Nephron (organoid): Measurements from ENCODE around the gene FAM117B.

Source experiments
- H3K27ac Mint-ChIP-seq, 3 experiments: 2 replicates each; pipeline ENCODE4 v1.8.0; 2020; ENCODE audit warnings: mixed read lengths in 3 of 3, mild to moderate bottlenecking in 2 of 3, moderate library complexity in 1 of 3
- H3K27me3 Mint-ChIP-seq: 2 replicates; pipeline ENCODE4 v1.8.0; 2021; ENCODE audit warnings: low read depth, mild to moderate bottlenecking, moderate library complexity, mixed read lengths
- H3K36me3 Mint-ChIP-seq: 2 replicates; pipeline ENCODE4 v1.8.0; 2020; ENCODE audit warnings: low read depth, mixed read lengths
- H3K4me1 Mint-ChIP-seq: 2 replicates; pipeline ENCODE4 v1.8.0; 2020; ENCODE audit warnings: mixed read lengths
- H3K4me3 Mint-ChIP-seq, 3 experiments: 2 replicates each; pipeline ENCODE4 v1.8.0; 2020; ENCODE audit warnings: mild to moderate bottlenecking in 3 of 3, mixed read lengths in 3 of 3, moderate library complexity in 2 of 3
- H3K9me3 Mint-ChIP-seq: 2 replicates; pipeline ENCODE4 v1.8.0; 2020; ENCODE audit warnings: mixed read lengths
- CTCF ChIP-seq, 3 experiments: fragments of 200-600 bp; sonication (generic); IDR thresholded peaks; one replicate each; pipeline ENCODE4 v1.5.0; 2021; ENCODE audit warnings: antibody characterized with exemption in 3 of 3; ENCODE audit not compliant: unreplicated experiment in 3 of 3

The FAM117B gene

GRCh38 chr2:202632682-202633290 is 2.0 kb upstream of the FAM117B start:
- peaks cover 3% of the 10 kb centered on the region for H3K36me3 Mint-ChIP-seq
- peak overlapping the region; percentile 9 to 73 (median 62) for H3K27ac Mint-ChIP-seq
- H3K27me3 Mint-ChIP-seq = no peaks in the 10 kb centered on the region
- H3K4me1 Mint-ChIP-seq = peaks cover 27% of the 10 kb centered on the region
- peak overlapping the region; percentile 72 to 82 (median 79) for H3K4me3 Mint-ChIP-seq
- TF ChIP-seq CTCF (IDR thresholded peaks at IDR 0.05; ENCODE audit: unreplicated experiment in 3 of 3) = no peak
- H3K9me3 Mint-ChIP-seq = no peaks in the 10 kb centered on the region

- Mint-ChIP-seq H3K4me3 (peak overlapping the region; percentile 97), H3K4me1 (peaks cover 27% of the 10 kb centered on the region), H3K36me3 (peaks cover 8% of the 10 kb centered on the region), H3K27me3 (no peaks in the 10 kb centered on the region), H3K27ac (peak overlapping the region; percentile 93 to 97 (median 97)), H3K9me3 (no peaks in the 10 kb centered on the region)
- no peak for TF ChIP-seq CTCF (IDR thresholded peaks at IDR 0.05; ENCODE audit: unreplicated experiment in 3 of 3)
Observed at GRCh38 chr2:202633470-202633869, 1.3 kb upstream of the FAM117B start.

GRCh38 chr2:202635428-202636212 is 851 bp downstream of the FAM117B start:
- no peak for TF ChIP-seq CTCF (IDR thresholded peaks at IDR 0.05; ENCODE audit: unreplicated experiment in 3 of 3)
- no peaks in the 10 kb centered on the region for H3K27me3 Mint-ChIP-seq
- H3K36me3 Mint-ChIP-seq = peaks cover 8% of the 10 kb centered on the region
- peak overlapping the region; percentile 88 to 96 (median 90) for H3K27ac Mint-ChIP-seq
- H3K4me1 Mint-ChIP-seq = peaks cover 27% of the 10 kb centered on the region
- H3K9me3 Mint-ChIP-seq = no peaks in the 10 kb centered on the region
- peak overlapping the region; percentile 86 to 97 (median 97) for H3K4me3 Mint-ChIP-seq

GRCh38 chr2:202636213-202636513 is 1.4 kb downstream of the FAM117B start:
- peak overlapping the region; percentile 86 to 91 (median 86) for H3K4me3 Mint-ChIP-seq
- peaks cover 27% of the 10 kb centered on the region for H3K4me1 Mint-ChIP-seq
- H3K36me3 Mint-ChIP-seq = peaks cover 8% of the 10 kb centered on the region
- H3K27me3 Mint-ChIP-seq = no peaks in the 10 kb centered on the region
- H3K27ac Mint-ChIP-seq = peak overlapping the region; percentile 88 to 96 (median 90)
- TF ChIP-seq CTCF (IDR thresholded peaks at IDR 0.05; ENCODE audit: unreplicated experiment in 3 of 3) = no peak
- no peaks in the 10 kb centered on the region for H3K9me3 Mint-ChIP-seq

GRCh38 chr2:202638721-202639120 is 4.0 kb downstream of the FAM117B start:
- no peak for TF ChIP-seq CTCF (IDR thresholded peaks at IDR 0.05; ENCODE audit: unreplicated experiment in 3 of 3)
- Mint-ChIP-seq H3K36me3 (peaks cover 8% of the 10 kb centered on the region), H3K9me3 (no peaks in the 10 kb centered on the region), H3K4me1 (peaks cover 20% of the 10 kb centered on the region), H3K4me3 (no peak overlapping the region), H3K27ac (no peak overlapping the region), H3K27me3 (no peaks in the 10 kb centered on the region)

- H3K27ac Mint-ChIP-seq = no peak overlapping the region
- no peaks in the 10 kb centered on the region for H3K9me3 Mint-ChIP-seq
Observed at GRCh38 chr2:202639231-202639630, 4.5 kb downstream of the FAM117B start.

More at GRCh38 chr2:202639231-202639630, 4.5 kb downstream of the FAM117B start:
- Mint-ChIP-seq H3K4me1 (peaks cover 15% of the 10 kb centered on the region), H3K27me3 (no peaks in the 10 kb centered on the region), H3K4me3 (no peak overlapping the region), H3K36me3 (peaks cover 8% of the 10 kb centered on the region)
- TF ChIP-seq CTCF (IDR thresholded peaks at IDR 0.05; ENCODE audit: unreplicated experiment in 3 of 3) = no peak
